ENCODE results near the gene DNAI1.
"Not testable (repeated sequence)": the region's sequence is repeated elsewhere in the genome, so short reads cannot be mapped to it uniquely, and the experiment has no call there.

The DNAI1 gene

GRCh38 chr9:34515959-34516358 lies 57.4 kb downstream of the DNAI1 start:
- DNase-seq, result no peak

GRCh38 chr9:34517185-34517584 lies 58.6 kb downstream of the DNAI1 start:
- no peak for DNase-seq

GRCh38 chr9:34518110-34518616 lies 59.6 kb downstream of the DNAI1 start:
- DNase-seq, result no peak

GRCh38 chr9:34518896-34519295 lies 60.3 kb downstream of the DNAI1 start:
- DNase-seq, result no peak

GRCh38 chr9:34519321-34520020 lies 60.9 kb downstream of the DNAI1 start:
- no peak for DNase-seq

GRCh38 chr9:34520096-34520495 lies 61.5 kb downstream of the DNAI1 start:
- no peak for DNase-seq

GRCh38 chr9:34520505-34521385 lies 62.1 kb downstream of the DNAI1 start:
- no peak for DNase-seq

GRCh38 chr9:34521406-34522045 lies 62.9 kb downstream of the DNAI1 start:
- DNase-seq, result no peak

GRCh38 chr9:34522091-34522887 lies 63.7 kb downstream of the DNAI1 start:
- DNase-seq, result no peak

GRCh38 chr9:34522971-34523797 lies 64.6 kb downstream of the DNAI1 start, which contains the start of gene ENHO:
Gene ENHO, minus strand, starts transcription at chr9:34522990. Its CDS starts 1,295 bp downstream, at chr9:34521695.
- peak; percentile 89 for DNase-seq

GRCh38 chr9:34524349-34524748 lies 65.7 kb downstream of the DNAI1 start:
- no peak for DNase-seq

- no peak for DNase-seq
Measured at GRCh38 chr9:34526026-34526425, 67.4 kb downstream of the DNAI1 start.

- not testable (repeated sequence) for DNase-seq
Measured at GRCh38 chr9:34532041-34532440, 73.4 kb downstream of the DNAI1 start.

- DNase-seq, result no peak
Measured at GRCh38 chr9:34536685-34537084, 78.1 kb downstream of the DNAI1 start.

- DNase-seq, result no peak
Measured at GRCh38 chr9:34540827-34541226, 82.2 kb downstream of the DNAI1 start.

GRCh38 chr9:34541540-34541939 lies 82.9 kb downstream of the DNAI1 start:
- no peak for DNase-seq

GRCh38 chr9:34544035-34544434 lies 85.4 kb downstream of the DNAI1 start:
- DNase-seq, result no peak

GRCh38 chr9:34545497-34545896 lies 86.9 kb downstream of the DNAI1 start:
- DNase-seq, result no peak

GRCh38 chr9:34546102-34546833 lies 87.7 kb downstream of the DNAI1 start:
- no peak for DNase-seq

Measured in NCI-H1436 (cell line).